ENCODE data around the gene CYP3A4.
"Not testable (repeated sequence)": the region's sequence is repeated elsewhere in the genome, so short reads cannot be mapped to it uniquely, and the experiment has no call there.

Gene CYP3A4

DNA sequence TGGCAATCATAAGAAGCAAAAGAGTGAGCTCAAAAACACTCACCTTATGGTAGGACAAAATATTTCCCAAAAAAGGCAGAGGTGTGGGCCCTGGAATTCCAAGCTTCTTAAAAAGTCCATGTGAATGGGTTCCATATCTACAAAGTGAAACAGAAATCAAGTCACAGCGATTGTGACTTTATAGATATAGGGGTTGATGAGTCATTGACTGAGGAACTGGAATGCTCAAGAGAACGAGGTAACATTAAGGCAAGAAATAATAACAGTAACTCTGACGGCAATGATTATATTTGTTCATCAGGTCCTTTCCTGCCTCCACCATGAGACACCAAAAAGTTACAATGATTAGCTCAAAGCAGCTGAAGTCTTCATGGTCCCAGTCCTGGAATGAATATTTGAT lies 4.0 kb downstream of the CYP3A4 start:
- H3K9me3 ChIP-seq, result no peaks in the 10 kb centered on the region
- H3K4me3 ChIP-seq (ENCODE audit: low read depth, low read length), result no peak overlapping the region
- no peaks in the 10 kb centered on the region for H3K36me3 ChIP-seq
- no peaks in the 10 kb centered on the region; the same call in 1 of the 2 replicates for H3K27me3 ChIP-seq
- no peaks in the 10 kb centered on the region for H3K4me1 ChIP-seq
- TF ChIP-seq, protein P1, sequence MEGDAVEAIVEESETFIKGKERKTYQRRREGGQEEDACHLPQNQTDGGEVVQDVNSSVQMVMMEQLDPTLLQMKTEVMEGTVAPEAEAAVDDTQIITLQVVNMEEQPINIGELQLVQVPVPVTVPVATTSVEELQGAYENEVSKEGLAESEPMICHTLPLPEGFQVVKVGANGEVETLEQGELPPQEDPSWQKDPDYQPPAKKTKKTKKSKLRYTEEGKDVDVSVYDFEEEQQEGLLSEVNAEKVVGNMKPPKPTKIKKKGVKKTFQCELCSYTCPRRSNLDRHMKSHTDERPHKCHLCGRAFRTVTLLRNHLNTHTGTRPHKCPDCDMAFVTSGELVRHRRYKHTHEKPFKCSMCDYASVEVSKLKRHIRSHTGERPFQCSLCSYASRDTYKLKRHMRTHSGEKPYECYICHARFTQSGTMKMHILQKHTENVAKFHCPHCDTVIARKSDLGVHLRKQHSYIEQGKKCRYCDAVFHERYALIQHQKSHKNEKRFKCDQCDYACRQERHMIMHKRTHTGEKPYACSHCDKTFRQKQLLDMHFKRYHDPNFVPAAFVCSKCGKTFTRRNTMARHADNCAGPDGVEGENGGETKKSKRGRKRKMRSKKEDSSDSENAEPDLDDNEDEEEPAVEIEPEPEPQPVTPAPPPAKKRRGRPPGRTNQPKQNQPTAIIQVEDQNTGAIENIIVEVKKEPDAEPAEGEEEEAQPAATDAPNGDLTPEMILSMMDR (IDR thresholded peaks at IDR 0.05; ENCODE audit: low read depth, low read length), result no peak
- DNase-seq, result no peak

DNA sequence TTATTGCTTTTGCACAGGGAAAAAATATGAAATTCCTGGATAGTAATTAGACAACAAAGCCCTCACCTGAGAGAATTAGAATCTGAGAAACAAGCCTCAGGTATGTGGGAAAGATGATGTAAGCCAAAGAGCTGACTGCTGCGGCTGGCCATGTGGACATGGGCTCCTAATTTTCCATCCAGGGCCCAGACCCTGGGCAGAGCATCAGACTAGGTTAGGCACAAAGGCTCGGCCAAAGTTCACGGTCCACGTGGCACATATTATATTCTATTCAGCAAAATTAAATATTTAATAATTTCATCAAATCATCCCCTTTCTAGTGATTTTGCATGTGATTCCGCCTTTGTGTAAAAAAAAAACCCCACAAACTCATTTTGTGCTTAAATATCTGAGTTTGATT lies 5.1 kb downstream of the CYP3A4 start:
- Histone ChIP-seq H3K4me3 (ENCODE audit: low read depth, low read length) (no peak overlapping the region), H3K27me3 (no peaks in the 10 kb centered on the region; the same call in 1 of the 2 replicates), H3K36me3 (no peaks in the 10 kb centered on the region), H3K9me3 (no peaks in the 10 kb centered on the region), H3K4me1 (no peaks in the 10 kb centered on the region)
- no peak for DNase-seq
- TF ChIP-seq, protein P1 (IDR thresholded peaks at IDR 0.05; ENCODE audit: low read depth, low read length), result no peak

DNA sequence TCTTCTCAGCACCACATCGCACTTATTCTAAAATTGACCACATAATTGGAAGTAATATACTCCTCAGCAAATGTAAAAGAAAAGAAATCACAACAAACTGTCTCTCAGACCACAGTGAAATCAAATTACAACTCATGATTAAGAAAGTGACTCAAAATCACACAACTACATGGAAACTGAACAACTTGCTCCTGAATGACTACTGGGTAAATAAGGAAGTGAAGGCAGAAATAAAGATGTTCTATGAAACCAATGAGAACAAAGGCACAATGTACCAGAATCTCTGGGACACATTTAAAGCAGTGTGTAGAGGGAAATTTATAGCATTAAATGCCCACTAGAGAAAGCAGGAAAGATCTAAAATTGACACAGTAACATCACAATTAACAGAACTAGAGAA lies 10.6 kb downstream of the CYP3A4 start:
- not testable (repeated sequence) for H3K4me1 ChIP-seq; H3K36me3 ChIP-seq; DNase-seq; H3K9me3 ChIP-seq; H3K4me3 ChIP-seq (ENCODE audit: low read depth, low read length); H3K27me3 ChIP-seq

DNA sequence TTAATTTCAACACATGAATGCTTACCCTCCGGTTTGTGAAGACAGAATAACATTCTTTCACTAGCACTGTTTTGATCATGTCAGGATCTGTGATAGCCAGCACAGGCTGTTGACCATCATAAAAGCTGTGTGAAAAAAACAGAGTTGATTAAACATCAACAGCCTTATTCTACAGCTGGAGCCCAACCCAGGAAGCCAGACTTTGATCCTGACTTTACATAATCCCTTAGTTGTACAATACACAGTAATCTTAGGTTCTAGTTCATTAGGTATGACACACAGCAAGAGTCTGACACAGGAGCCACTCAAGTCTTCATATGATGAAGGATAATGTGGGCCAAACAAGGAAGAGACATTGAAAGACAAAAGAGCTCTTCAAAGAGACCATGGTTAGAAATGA lies 11.4 kb downstream of the CYP3A4 start:
- no peaks in the 10 kb centered on the region for H3K36me3 ChIP-seq
- H3K4me1 ChIP-seq, result no peaks in the 10 kb centered on the region
- H3K27me3 ChIP-seq, result peaks cover 5% of the 10 kb centered on the region; the same call in 1 of the 2 replicates
- no peaks in the 10 kb centered on the region for H3K9me3 ChIP-seq
- TF ChIP-seq, protein P1 (IDR thresholded peaks at IDR 0.05; ENCODE audit: low read depth, low read length), result no peak
- no peak overlapping the region for H3K4me3 ChIP-seq (ENCODE audit: low read depth, low read length)
- no peak for DNase-seq

DNA sequence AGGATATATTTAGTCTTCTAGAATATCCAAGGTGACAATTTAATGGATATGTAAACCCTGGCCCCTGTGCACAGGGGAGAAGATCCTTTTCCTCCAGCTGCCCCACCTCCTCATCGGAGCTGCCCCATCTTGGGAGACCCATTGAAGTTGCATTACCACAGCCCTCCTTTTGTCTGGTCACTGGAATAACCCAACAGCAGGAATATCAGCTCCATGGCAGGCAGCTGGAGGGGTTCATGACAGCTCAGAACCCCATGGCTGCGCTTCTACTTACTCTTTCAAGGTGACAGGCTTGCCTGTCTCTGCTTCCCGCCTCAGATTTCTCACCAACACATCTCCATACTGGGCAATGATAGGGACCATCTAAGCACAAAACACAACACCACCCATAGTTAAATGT lies 14.5 kb downstream of the CYP3A4 start:
- H3K9me3 ChIP-seq; DNase-seq; H3K27me3 ChIP-seq; H3K4me1 ChIP-seq; H3K4me3 ChIP-seq (ENCODE audit: low read depth, low read length); H3K36me3 ChIP-seq: not testable (repeated sequence)

DNA sequence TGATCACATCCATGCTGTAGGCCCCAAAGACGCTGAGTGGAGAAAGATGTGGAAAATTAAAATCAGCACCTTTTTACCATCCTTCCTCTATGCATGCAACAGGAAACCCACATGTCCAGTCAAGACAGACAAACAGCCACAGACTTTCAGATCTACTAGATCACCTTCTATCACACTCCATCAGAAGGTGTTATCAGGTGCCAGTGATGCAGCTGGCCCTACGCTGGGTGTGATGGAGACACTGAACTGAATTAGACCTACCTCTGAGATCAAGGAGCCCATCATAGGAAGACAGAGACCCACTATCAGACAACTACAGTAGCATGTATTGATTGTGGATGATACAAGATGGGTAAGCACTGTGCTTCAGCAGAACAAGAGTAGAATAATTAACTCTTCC lies 15.5 kb downstream of the CYP3A4 start:
- peaks cover 9% of the 10 kb centered on the region; the same call in 1 of the 2 replicates for H3K27me3 ChIP-seq

DNA sequence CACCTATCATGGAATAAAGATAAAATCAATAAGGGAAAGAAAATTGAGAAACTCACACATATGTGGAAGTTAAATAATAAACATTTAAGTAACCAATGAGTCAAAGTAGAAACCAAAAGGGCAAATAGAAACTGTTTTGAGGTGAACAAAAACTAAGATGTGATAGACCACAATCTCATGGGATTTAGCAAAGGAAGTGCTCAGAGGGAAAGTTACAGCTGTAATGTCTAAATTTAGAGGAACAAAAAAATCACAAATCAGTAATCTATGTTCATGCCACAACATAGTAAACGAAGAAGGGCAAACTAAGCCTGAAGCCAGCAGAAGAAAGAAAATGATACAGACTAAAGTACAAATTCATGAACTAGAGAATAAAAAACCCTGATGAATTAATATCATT lies 16.3 kb downstream of the CYP3A4 start:
- Histone ChIP-seq H3K36me3 (no peaks in the 10 kb centered on the region), H3K9me3 (no peaks in the 10 kb centered on the region), H3K4me1 (no peaks in the 10 kb centered on the region), H3K4me3 (ENCODE audit: low read depth, low read length) (no peak overlapping the region), H3K27me3 (peaks cover 12% of the 10 kb centered on the region)
- TF ChIP-seq, protein P1 (IDR thresholded peaks at IDR 0.05; ENCODE audit: low read depth, low read length), result no peak
- no peak for DNase-seq

More for the DNA sequence above, 15.5 kb downstream of the CYP3A4 start:
- H3K4me3 ChIP-seq (ENCODE audit: low read depth, low read length), result no peak overlapping the region
- no peak for DNase-seq
- H3K36me3 ChIP-seq, result no peaks in the 10 kb centered on the region
- TF ChIP-seq, protein P1 (IDR thresholded peaks at IDR 0.05; ENCODE audit: low read depth, low read length), result no peak
- H3K9me3 ChIP-seq, result no peaks in the 10 kb centered on the region
- no peaks in the 10 kb centered on the region for H3K4me1 ChIP-seq
